Neural progenitor cell (in vitro differentiated cells): Measurements from ENCODE around the gene KCNJ18.

Source experiments
- CTCF ChIP-seq: fragments of 200-600 bp; sonication (generic); IDR thresholded peaks from 2 replicates; pipeline ENCODE4 v1.5.1; 2017; ENCODE audit warnings: antibody characterized with exemption, mild to moderate bottlenecking
- EZH2 ChIP-seq: fragments of 200-600 bp; sonication (generic); IDR thresholded peaks from 2 replicates; pipeline ENCODE4 v1.6.1; 2017; ENCODE audit warnings: antibody characterized with exemption, mild to moderate bottlenecking, moderate library complexity

- TF ChIP-seq EZH2 (no peak), CTCF (no peak)
These were observed 14.4 kb upstream of the KCNJ18 start for GRCh38 chr17:21677911-21678310.
